SIG-M5 treated with dmso at 0.1 percent for 504 hours (cell line): ENCODE data around the gene FBP2.
"Not testable (repeated sequence)": the region's sequence is repeated elsewhere in the genome, so short reads cannot be mapped to it uniquely, and the experiment has no call there.

Experiments
- DNase-seq: peaks from one replicate; lab custom pipeline; 2025; ENCODE audit not compliant: unreplicated experiment; lab: John Stamatoyannopoulos, UW

Gene FBP2

DNA sequence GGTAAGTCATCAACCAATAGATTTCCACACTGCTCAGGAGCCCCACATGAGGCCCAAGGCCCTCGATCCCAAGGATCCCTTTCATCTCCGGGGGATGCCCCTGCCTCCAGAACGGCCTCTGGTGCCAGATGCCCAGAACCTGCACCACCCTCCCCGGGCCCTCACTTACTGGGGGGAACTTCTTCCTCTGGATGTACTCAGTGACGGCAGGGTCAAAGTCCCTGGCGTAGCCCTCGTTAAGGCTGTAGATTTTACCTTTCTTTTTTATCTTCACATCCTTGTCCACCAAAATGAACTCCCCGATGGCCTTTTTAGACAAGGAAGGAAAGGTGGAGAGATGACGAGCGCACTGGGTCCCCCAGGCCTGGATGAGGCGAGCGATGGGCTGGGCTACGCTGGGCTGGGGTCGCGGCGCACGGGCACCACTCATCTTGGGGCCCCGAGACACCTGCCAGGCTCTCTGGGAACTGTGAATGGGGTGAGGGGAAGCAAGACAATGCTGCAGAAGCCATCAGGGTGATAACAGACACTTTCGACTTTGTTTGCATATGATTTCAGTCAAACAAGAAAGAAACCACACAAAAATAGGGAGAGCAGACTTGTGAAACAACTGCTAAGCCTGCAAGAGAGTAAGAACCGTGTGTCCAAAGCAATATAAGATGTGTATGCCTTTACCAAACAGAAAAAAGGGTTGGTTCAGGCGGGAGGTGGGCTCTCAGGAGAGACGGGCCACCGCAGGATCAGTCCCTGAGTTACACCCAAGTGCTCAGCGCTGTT is 13.2 kb upstream of the FBP2 start:
- no peak for DNase-seq

DNA sequence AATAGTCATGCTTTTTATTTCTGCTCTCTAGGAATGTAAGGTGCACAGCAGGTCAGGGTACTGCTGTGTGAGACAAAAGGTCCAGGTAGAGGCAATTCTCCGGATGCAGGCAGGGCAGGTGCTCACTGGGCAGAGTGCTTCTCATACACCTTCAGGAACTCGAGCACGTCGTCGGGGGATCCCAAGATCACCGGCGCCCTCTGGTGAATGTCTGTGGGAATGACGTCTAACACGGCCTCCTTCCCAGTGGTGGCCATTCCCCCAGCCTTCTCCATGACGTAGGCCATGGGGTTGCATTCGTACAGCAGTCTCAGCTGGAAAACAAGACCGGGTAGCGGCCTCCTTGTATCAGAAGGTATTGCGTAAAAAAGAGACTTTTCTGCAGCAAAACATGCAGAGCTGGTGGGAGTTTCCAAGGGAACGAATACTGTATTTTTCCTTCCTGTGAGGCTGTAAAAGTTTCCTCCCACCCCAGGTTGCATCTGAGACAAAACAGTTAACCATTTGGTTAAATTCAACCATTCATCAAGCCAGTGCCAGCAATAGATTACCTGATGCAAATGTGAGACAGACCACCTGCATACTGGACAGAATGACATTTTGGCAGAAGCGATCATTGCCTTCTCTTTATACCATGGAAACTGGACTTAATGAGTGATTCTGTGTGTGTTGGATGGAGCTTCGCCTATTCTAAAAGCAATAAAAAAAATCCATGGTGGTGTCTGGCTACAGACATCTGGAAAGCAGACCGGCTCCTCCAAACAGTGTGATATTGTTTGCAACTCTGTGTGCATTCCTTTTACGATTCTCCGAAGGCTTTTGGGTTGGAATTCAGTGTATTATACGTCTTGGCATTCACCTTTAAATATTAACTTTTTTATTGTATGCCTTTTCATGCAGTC is 9.9 kb upstream of the FBP2 start:
- peak; percentile 39 for DNase-seq

DNA sequence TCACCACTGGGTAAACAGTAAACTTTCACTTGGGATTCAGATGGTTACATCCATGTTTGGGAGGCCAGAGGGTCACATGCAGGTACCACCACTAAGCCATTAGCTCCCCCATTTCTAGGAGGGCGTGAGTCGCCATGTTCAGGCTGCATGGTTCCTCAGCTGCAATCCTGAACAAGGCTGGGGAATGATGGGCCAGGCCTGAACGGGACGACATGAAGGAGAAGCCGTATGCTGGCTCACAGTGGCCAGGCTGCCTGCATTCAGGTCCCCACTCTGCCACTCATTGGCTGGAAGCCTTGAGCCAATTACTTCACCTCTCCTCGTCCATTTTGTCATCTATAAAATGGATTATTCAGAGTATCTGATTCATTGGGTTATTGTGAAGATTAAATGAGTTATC is 9.0 kb upstream of the FBP2 start:
- DNase-seq, result no peak

DNA sequence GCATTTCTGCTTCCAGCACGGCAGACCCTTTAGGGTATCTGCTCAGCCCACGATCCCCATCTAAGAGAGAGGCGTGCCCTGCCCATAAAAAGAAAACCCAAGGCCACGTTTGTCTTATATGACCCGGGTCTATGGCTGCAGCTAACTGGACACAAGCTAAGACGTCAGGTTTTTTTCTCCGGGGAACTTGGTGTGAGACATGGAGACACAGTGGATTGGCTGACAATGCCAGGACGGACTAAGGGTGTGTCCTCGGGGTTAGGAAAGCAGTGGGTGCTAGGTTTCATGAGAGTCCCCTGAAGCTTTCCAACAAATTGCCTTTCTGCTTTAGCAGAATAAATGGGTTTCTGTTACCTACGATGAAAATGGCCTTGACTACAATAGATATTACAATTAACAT is 7.1 kb upstream of the FBP2 start:
- DNase-seq, result no peak

DNA sequence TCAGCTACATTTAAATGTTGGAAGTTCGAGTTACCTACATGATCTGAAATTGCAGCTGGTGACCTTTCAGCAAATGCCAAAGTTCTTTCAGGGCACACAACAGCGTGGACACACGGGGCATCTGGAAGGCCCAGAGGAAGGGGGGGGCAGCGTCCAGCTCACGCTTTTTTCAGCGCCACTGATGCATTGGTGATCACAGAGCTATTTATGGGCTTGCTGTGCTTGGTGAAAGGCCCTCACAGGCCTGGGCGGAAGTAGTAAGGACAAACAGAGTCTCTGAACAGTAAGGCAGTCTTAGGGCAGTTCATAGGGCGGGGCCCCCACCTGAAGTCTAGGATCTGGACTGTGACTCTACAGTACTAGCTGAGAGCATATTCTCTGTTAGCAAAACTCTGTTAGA is 6.6 kb upstream of the FBP2 start:
- no peak for DNase-seq

DNA sequence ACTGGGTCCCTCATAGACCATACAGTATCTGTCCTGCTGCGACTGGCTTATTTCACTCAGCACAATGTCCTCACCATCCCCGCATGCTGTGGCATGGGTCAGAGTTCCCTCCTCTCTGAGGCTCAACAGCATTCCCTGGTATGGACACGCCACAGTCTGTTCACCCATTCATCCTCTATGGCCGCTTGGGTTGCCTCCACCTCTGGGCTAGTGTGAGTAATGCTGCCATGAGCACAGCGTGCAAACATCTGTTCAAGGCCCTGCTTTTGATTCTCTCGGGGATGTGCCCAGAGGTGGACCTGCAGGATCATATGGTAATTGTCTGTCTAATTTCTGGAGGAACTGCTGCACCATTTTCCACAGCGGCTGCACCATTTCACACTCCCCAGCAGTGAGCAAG is 5.5 kb upstream of the FBP2 start:
- DNase-seq, result no peak

DNA sequence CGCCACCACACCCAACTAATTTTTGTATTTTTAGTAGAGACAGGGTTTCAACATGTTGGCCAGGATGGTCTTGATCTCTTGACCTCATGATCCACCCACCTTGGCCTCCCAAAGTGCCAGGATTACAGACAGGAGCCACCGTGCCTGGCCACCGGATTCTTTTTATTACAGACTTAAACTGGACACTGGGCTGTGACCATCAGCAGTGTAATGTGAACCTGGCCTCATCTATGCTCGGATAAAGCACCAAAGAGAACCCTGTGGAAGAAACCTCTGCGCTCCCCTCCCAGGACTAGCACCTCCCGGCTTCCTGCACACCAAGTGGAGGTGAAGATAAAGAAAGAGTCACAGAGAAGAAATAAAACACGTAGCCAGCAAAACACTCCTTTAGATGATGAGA is 941 bp downstream of the FBP2 start:
- DNase-seq, result not testable (repeated sequence)

DNA sequence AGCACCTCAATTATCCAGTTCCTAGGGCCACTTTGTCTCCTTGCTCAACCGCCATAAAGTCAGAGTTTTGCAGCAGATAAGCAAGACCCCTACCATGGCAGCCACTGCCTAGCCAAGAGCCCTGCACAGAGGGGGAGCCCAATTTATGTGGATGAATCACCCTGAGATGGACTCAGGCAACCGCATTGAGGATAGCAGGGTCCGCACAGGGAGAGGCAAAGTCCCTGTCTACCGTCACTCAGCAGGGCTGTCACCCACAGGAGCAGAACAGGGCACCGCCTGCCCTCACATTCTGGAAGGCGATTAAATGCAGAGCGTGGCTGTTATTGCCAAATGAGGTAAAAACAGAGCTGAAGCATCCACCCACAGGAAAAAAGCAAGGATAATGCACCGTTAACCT is 1.7 kb downstream of the FBP2 start:
- no peak for DNase-seq

DNA sequence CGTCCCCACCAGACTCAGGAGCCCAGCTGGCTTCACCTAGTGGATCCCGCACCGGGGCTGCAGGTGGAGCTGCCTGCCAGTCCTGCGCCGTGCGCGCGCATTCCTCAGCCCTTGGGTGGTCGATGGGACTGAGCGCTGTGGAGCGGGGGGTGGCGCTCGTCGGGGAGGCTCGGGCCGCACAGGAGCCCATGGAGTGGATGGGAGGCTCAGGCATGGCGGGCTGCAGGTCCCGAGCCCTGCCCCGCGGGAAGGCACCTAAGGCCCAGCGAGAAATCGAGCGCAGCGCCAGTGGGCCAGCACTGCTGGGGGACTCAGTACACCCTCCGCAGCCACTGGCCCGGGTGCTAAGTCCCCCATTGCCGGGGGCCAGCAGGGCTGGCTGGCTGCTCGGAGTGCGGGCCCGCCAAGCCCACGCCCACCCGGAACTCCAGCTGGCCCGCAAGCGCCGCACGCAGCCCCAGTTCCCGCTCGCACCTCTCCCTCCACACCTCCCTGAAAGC is 2.5 kb downstream of the FBP2 start:
- DNase-seq, result not testable (repeated sequence)

DNA sequence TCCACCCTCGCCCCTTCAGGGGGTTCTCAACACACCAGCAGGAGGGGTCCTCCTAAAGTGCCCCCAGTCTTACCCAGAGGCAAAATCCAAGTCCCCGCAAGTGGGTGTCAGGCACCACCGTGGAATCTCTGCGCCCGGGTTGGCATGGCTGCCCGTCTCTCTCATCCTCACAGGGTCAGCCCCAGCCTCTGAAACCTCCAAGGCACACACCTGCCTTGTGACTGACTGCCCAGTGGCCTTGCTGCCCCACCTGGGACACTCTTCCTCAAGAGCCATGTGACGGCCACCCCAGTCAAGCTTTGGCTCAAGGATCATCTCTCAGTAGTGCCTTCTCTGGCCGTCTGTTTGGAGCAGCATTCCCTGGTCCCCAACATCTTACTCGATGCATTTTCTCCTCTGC is 4.9 kb downstream of the FBP2 start:
- no peak for DNase-seq

DNA sequence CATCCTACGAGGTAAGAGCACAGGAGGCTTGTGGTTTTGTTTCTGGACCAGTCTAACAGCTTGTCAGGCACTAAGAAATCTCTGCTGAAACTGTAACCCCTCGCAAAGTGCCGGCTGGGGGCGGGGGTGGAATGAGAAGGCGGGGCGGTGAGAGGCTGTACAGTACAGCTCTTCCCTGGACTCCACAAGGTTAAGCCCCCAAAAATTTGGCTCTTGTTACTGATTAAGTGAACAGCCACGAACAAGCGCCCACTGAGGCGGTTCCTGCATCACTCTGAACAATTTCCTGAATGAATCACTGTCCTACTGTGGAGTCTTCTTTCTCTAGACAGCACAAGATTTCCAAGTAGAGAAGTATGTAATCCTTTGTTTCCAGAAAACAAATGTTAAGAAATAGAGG is 6.8 kb downstream of the FBP2 start:
- no peak for DNase-seq

DNA sequence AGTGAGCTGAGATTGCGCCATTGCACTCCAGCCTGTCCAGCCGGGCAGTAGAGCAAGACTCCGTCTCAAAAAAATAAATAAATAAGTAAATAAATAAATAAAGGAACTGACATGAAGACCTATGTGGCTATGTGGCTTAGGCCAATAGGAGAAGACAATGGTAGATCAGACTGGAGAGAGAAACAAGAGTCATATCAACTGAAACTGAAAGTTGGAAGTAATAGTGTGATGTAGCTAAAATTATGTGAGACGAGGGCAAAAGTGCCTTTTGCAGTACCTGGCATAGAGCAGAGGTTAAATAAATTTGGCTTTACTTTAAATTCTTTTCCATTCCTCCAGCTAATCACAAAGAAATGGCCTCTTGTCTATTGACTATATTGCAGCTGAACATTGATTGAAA is 7.3 kb downstream of the FBP2 start:
- DNase-seq, result no peak

DNA sequence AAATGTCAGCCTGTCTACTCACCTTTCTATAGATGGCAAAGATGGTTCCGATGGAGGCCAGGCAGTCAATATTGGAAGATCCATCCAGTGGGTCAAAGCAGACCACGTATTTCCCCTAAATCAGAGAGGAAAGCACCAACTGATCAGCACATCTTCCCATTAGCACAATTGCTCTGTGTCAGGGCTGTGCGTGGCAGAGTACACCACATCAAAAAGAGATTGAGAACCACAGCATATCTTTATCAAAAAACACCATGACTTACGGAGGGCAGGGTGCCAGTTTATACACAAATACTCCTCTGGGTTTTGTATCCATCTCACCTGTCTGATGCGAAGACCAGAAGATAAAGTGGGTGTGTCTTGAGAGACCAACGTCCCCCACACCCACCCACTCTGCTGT is 9.1 kb downstream of the FBP2 start:
- DNase-seq, result no peak

DNA sequence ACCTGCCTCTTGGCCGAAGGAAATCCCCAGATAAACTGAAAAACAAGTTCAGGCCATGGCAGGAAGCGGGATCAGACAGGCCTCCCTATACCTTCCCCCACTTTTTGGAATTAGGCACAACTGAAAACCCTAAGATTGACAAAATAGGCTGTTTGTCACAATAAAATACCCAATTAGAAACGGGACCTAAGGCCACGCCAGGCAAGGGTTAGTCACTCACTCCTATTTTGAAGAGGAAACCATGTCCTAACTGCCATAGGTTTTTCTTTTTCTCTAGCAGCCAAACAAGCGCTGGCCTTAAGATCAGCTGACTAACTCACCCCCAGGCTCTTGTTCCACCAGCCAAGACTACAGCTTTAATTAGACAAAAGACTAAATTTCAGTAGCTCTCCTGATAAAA is 11.9 kb downstream of the FBP2 start:
- no peak for DNase-seq

DNA sequence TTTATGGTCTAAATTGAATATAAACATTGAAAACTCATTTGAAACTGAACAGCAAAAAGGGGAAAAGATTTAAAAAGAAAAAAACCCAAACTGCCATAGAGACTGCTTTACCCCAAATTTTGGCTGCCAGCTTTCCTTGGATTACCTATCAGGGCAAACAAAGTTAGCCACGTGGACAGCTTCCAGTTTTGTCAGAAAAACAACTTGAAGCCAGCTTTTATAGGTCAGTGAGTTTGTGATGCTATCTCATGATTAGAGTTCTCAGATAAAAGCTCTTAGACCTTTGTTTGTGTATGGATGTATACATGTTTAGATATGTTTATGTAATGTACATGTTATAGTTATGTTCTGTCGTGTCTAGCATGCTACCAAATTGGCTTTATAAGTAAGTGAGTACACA is 16.1 kb downstream of the FBP2 start:
- DNase-seq, result no peak

DNA sequence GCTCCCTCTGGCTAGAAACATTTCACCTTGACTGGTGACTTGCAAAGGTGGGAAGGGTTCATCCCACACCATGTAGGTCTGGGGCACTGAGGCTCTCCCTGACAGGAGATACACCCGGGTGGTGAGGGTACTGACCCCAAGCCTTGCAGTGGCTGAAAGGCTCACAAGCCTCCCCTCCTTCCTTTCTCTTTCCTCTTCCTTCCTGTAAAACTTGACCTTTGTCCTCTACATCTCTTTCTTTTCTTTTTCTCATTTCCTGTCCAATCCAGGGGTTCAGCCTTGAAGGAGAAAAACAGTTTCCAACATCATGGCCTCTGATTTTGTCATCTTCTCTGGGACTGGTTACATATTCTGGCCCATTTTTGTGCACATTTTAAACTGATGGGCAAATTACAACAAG is 16.6 kb downstream of the FBP2 start:
- no peak for DNase-seq

DNA sequence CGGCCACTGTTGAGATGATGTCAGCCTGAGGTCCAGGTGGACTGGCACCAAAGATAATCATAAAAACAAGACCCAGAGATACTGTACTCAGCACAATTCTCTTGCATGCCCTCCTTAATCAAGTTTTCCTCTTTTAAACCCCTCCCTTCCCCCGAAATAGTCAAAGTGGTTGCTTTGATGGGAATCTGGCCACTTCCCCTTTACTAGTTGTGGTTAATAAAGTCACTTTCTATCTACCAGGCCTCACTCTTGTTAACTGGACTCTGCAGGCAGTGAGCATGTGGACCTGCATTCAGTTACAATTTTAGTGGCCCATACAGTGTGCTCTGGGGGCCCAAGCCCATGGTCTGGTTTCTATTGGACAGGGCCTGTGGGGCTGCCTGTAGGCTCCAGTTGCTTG is 17.5 kb downstream of the FBP2 start:
- DNase-seq, result no peak

DNA sequence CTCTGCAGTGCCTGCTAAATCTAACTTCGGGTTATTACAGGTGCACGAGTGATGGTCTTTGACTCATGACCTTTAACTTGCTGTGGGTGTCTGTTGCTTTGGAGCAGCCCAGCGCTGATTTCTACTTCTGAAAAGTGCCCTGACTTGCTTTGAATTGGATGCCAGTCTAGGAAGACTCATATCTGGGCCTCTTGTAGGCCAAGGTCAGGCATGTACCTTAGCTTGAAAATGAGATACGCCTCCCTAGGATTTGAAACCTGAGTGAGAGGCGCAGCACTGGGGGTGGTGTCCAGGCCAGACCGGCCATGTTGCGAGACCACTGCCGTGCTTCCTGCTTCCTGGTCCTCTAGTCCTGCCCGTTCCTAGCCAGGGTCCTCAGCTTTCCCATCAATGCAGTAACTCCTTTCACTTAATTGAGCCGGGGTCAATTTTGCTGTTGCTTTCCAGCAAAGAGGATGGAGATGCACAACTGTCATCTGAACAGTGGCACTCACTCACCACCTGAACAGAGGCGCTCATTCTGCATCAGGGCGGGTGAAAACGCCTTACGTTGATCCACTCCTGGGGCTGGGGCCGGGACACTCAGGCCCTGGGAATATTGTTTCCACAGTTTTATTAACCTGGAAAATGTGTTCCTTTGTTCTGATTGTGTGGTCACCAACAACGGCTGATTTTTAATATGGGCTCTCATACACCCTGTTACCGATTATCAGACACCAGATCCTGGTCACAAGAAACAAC is 24.5 kb downstream of the FBP2 start:
- DNase-seq, result no peak

DNA sequence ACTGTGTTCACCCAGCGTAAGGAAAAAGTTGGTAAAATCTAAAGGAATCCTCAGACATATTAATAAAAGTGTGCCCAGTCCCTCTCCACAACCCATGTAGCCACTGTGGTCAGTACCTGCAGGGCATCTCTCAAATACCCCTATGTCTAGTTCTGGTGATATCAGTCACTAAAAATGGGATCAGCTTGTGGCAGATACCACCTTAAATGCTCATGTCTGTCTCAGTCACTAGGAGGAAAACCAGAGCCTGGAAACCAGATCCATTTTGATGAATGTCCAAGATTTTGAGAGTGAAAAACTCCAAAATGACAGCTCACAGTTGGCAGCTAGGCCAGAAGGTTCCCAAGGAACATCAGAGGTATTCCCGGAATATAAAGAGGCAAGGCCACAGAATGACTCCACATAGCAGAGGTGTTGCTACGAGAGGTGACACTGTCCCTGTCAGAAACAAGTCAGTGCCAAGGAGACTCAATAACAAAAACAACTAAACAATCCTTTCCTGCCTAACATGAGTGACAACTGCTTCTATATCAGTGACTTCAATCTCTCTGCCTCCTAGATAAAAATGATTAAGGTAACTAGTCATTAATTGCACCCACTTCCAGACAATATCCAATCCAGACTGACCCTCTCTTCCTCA is 25.3 kb downstream of the FBP2 start:
- no peak for DNase-seq

DNA sequence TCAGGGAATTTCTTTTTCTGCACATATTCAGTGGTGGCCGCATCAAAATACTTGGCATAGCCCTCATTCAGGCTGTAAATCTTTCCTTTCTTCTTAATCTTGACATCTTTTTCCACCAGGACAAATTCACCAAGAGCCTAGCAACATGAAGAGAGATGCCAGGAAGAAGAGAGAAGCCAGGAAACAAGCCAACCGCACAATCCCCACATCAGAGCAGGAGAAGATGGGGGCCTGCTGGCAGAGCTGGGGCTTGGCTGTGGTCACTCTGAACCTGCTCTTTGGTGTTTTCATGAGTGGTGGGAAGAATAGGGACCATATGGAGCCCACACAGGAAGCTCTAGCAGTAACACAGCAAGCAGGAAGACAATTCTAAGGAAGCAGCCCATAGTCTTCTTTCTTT is 26.4 kb downstream of the FBP2 start:
- no peak for DNase-seq

DNA sequence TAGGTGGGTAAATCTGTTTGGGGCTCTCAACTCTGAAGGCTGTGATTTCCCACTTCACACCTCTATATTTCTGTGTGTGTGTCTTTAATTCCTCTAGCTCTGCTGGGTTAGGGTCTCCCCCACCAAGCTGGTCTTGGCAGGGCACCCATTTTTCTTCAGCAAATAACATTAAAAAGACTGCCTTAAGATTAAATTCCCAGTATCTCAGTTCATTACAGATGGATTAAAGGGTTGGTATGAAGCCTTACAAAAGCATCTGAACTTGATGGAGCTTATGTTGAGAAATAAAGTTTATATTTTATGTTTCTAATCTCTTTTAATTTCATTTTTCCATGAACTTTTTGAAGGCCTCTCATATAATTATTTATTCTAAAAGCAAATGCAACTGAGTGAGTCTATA is 27.1 kb downstream of the FBP2 start:
- no peak for DNase-seq
